Activated CD8-positive, alpha-beta memory T cell treated with anti-CD3 and anti-CD28 coated beads, Interleukin-2, amount 50 U/mL, for 24 hours (primary cell): ENCODE measurements around the gene ARL14.
"Not testable (repeated sequence)": the region's sequence is repeated elsewhere in the genome, so short reads cannot be mapped to it uniquely, and the experiment has no call there.

Experiments used
- DNase-seq: peaks from one replicate; pipeline ENCODE4 v3.0.0-alpha.2; 2020; ENCODE audit errors: extremely low read depth

ARL14 gene

GRCh38 chr3:160677459-160677881 lies 510 bp downstream of the ARL14 start:
- no peak for DNase-seq

- DNase-seq = no peak
Observed at GRCh38 chr3:160678292-160678842, 1.4 kb downstream of the ARL14 start.

DNA sequence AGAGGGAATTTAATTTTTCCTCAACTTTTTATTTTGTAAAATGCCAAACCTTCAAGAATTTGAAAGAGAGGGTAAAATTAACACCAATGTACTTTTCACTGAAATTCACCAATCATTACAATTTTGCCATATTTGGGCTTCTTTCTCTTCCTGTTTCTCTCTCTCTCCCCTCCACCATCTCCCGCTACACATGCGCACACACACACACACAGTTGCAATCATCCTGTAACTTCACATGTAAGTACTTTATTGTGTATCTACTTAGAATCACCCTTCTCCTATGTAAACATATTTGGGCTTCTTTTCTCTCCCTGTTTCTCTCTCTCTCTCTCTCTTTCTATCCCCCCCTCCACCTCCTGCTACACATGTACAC lies 7.4 kb downstream of the ARL14 start:
- DNase-seq = no peak

- no peak for DNase-seq
Observed at GRCh38 chr3:160685144-160685766, 8.3 kb downstream of the ARL14 start.

- no peak for DNase-seq
Observed at GRCh38 chr3:160686955-160687535, 10.1 kb downstream of the ARL14 start.

- DNase-seq = no peak
Observed at GRCh38 chr3:160691151-160691550, 14.2 kb downstream of the ARL14 start.

DNA sequence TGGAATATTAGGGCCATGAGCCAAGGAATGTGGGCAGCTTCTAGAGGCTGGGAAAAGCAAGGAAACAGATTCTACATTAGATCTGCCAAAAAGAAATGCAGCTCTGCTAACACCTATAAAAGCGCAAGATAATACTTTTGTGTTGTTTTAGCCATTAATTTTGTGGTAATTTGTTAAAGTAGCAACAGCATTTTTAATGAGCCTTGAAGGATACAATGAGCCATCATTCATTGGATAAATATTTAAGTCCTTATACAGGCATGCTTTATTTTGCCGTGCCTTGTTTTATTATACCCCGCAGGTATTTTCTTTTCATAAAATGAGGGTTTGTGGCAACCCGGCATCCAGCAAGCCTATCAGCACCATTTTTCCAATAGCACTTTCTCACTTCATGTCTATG lies 15.0 kb downstream of the ARL14 start:
- no peak for DNase-seq

DNA sequence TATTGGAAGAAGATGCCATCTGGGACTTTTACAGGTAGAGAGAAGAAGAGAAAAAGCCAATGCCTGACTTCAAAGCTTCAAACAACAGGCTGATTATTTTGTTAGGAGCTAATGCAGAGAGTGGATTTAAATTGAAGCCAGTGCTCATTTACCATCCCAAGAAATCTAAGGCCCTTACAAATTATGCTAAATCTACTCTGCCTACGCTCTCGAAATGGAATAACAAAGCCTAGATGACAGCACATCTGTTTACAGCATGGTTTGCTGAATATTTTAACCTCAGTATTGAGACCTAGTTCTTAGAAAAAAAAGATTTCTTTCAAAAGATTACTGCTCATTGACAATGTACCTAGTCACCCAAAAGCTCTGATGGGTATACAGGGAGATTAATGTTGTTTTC lies 16.2 kb downstream of the ARL14 start:
- no peak for DNase-seq

DNA sequence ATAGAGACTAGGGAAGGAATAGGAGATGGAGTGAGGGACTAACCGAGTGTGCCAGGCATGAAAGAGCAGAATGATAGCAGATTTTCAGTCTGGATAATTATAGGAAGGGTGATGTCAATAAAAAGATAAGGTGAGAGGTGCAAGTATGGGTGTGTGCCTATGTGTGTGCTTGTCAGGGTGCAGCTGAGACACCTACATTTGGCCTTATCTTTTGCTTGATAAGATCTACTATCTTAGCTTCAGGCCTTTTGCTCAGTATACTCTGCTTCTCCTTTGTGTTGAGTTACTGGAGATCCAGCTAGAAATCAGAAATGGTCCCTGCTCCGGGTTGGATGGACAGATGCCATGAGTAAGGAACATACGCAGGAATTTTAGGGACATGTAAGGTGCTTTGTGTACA lies 17.4 kb downstream of the ARL14 start:
- no peak for DNase-seq

DNA sequence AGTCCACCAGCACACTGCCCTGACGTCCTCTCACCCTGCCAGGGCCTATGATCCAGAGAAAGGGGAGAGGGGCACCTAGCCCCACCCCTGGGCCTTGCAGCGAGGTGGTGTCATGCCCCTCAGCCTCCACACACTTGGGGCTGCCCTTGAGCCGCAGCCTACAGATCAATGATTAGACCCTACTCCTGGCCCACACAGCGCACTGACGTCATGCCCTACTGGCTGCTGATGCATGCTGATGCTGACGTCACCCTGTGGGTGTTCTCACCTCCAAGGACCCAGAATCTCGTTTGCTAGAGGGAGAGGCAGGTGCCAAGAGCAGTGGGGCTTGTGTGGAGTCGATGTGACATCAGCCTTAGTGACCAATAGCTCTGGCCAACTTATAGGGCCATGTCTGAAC lies 18.0 kb downstream of the ARL14 start:
- DNase-seq = no peak

DNA sequence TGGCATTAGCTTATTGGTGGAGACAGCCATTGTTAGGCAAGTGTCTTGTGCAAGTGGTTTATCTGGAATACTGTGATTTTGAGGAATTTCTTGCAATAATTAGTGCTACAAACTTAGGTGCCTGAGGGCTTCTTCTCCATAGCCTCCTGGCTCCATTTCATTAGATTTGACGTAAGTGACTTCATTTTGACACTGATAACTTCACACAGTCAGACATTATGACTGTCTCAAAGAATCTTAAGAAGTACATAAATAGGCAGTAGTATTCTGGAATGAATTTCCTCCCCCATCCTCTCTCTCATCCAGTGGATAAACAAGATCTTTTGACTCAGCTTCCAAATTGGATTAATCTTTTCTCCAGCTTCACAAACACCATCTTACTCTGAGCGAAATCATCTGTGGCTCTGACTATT lies 19.0 kb downstream of the ARL14 start:
- DNase-seq = no peak

GRCh38 chr3:160697637-160698380 lies 20.8 kb downstream of the ARL14 start:
- DNase-seq = no peak

GRCh38 chr3:160698599-160699195 lies 21.7 kb downstream of the ARL14 start:
- no peak for DNase-seq

DNA sequence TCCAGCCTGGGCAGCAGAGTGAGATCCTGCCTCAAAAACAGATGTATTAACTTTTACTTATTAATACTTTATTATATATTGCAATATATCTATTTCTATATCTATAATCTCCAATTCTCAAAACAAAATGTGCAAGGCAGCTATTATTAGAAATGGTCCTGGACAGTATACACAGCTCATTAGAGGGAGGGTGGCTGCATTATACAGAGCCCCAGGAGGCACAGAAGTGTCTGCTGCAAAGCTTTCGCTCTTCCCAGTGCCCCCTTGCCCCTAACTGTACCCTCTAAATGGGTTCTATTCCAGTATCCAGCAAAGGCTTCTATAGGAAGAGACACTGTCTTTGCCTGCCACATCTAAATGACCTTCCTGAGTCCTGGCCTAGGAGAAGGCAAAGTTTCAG lies 24.5 kb downstream of the ARL14 start:
- DNase-seq = no peak

GRCh38 chr3:160702290-160702689 lies 25.3 kb downstream of the ARL14 start:
- no peak for DNase-seq

- no peak for DNase-seq
Observed at GRCh38 chr3:160703974-160704373, 27.0 kb downstream of the ARL14 start.

- DNase-seq = no peak
Observed at GRCh38 chr3:160707187-160707794, 30.3 kb downstream of the ARL14 start.

- DNase-seq = no peak
Observed at GRCh38 chr3:160709477-160710182, 32.7 kb downstream of the ARL14 start.

DNA sequence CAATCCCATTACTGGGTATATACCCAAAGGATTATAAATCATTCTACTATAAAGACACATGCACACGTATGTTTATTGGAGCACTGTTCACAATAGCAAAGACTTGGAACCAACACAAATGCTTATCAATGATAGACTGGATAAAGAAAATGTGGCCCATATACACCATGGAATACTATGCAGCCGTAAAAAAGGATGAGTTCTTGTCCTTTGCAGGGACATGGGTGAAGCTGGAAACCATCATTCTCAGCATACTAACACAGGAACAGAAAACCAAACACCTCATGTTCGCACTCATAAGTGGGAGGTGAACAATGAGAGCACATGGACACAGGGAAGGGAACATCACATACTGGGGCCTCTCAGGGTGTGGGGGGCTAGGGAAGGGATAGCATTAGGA lies 36.2 kb downstream of the ARL14 start:
- DNase-seq = not testable (repeated sequence)

DNA sequence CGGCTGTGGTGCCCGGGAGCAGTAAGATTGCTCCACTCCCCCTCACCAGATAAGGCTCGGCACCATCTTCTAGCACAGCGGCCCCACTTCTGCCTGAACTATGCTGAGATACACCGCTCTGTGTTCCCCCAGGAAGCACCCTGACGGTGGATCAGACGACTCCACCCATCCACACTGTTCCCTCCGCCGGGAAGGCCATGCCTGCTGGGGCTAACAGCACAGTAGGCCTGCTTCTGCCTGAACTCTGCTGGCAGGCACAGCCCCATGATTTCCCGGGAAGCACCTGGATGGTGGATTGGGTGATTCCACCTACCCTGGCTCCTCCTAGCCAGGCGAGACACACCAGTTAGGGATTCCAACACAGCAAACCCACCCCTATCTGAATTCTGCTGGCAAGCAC lies 42.8 kb downstream of the ARL14 start:
- no peak for DNase-seq

DNA sequence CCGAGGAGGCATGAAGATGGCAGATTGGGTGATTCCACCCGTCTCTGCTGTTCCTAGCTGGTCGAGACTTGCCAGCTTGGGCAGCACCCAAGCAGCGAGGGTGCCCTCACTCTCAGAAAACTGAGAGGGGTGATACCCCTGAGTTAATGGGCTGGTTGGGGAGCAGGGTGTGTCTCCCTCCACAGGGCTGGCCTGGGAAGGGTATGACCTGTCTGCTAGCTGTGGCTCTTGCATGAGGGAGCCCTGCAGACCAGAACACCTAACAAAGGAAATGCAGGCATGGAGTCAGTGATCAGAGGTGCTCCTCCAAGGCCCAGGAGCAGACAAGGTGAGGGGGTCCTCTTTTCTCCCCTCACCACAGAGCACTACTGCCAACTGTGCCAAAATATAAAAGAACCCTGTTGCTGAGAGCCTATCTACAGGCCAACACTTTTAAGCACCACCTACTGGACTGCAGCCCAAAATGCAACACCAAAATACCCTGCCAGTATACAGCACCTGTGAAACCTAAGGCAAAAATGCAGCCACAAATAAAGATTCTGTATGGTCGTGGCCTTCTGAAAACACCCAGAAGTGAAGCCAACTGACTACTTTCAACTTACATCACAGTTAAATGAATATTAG lies 43.3 kb downstream of the ARL14 start:
- DNase-seq = no peak
